Astrocyte (in vitro differentiated cells and primary cell): ENCODE results near the gene PRIM1.

ENCODE experiments used
- EZH2 ChIP-seq: IDR thresholded peaks from 2 replicates; pipeline ENCODE4 v1.6.1; 2012; ENCODE audit warnings: mild to moderate bottlenecking, low read length, inconsistent platforms; ENCODE audit not compliant: insufficient read depth
- TF ChIP-seq, protein P1 (sequence below): IDR thresholded peaks from 2 replicates; pipeline ENCODE4 v1.5.1; 2011; ENCODE audit warnings: low read depth, mild to moderate bottlenecking, inconsistent platforms, low read length, moderate library complexity; ENCODE audit not compliant: insufficient read depth

DNA sequence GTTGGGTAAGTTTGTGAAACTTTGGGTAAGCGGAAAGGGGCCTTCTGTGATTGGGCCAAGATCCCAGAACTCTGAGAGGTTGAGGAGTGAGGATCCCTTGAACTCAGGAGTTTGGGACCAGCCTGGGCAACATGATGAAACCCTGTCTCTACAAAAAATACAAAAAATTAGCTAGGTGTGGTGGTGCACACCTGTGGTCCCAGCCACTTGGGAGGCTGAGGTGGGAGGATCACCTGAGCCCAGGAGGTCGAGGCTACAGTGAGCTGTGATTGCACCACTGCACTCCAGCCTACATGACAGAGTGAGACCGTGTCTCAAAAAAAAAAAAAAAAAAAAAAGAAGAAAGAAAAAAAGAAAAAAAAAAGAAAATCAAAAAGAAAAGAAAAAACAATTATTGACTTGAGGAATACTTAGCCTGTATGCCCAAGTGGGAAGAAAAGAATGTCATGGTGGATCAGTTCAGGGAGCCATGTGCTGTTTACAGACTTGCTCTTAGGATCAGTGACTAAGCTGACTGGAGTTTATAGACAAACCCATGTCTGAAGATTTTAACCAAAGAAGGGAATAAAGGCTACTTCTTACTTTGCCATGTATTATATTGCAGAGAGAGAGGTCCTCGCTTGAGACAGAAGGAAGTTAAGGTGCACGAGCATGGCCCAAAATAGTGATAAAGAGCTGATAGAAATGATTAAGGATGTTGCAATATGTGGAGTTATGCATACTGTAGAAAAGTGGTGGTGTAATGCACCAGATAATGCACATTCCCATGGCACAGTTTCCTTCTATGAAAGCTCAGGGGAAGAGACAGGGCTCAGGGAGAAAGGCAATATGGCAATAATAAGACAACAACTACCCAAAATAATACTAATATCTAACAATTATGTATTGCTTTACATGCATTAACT lies 11.9 kb upstream of the PRIM1 start:
- TF ChIP-seq, protein P1, sequence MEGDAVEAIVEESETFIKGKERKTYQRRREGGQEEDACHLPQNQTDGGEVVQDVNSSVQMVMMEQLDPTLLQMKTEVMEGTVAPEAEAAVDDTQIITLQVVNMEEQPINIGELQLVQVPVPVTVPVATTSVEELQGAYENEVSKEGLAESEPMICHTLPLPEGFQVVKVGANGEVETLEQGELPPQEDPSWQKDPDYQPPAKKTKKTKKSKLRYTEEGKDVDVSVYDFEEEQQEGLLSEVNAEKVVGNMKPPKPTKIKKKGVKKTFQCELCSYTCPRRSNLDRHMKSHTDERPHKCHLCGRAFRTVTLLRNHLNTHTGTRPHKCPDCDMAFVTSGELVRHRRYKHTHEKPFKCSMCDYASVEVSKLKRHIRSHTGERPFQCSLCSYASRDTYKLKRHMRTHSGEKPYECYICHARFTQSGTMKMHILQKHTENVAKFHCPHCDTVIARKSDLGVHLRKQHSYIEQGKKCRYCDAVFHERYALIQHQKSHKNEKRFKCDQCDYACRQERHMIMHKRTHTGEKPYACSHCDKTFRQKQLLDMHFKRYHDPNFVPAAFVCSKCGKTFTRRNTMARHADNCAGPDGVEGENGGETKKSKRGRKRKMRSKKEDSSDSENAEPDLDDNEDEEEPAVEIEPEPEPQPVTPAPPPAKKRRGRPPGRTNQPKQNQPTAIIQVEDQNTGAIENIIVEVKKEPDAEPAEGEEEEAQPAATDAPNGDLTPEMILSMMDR, result no peak
- TF ChIP-seq EZH2, result no peak
